Measurements from ENCODE around the gene SMYD5.

DNA sequence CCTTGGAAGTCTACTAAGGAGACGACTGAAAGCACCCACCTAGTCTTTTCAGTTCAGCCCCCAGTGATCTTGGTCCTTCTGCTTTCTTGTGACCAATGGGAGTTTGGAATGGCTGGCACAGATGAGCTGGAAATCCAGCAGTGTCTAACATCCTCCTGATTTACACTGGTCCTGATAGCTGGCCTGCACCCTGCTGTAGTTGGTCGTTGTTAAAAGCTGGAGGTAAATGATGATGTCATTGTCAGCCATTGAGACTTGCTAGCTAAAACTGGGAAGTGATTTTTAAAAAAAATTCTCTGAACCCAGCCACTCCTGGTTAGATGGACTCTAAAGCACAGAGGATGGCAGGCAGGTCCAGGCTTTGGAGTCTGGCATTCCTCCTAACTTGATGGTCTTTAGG is 39.4 kb downstream of the SMYD5 start:
- TF ChIP-seq CTCF (IDR thresholded peaks at IDR 0.05) (no peak), POLR2A (IDR thresholded peaks at IDR 0.05) (no peak)

All from Peyer's patch (tissue), 4 donors.